ENCODE results near the gene MBLAC2.

The MBLAC2 gene

DNA sequence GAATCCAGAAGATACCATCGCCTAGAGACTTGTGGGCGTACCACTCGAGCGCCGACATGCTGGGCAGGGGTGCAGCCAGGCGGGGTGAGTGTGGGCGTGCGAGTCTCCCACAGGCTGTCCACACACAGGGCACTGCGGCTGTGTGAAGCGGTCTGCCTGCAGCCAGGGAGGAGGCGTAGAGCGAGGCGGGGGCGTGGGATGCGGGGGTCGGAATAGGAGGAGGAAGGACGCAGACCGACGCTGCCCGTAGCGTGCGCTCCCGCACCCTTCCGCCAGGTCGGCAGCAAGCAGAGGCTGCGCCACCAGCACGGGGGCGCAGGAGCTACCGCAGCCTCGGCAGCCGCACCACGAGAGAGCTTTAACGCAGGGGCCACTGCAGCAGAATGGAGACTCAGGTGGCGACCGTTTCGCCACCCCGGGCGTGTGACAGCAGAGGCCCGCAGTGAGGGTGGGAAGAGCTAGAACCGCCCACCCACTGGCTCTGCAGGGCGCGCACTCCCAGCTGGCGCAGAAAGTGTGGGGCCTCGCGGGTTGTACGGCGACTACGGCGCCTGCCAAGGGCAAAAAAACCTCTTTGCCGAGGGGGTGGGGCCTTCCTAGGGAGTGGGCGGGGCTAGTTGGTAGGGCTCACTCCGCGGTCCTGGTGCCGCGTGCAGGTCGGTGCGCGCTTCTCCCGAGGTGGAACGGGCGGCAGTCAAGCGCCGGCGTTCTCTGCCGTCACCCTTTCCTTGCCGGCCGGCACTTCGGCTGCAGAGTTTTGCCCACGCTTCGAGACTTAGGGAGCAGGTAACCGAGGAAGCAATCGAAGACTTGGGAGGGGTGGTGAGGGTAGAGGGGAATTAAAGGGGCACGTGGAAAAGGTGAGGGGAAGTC is at the start of gene MBLAC2, which contains the start of gene POLR3G:
Gene MBLAC2 (minus strand): TSS at position 537 of the 873 bp plus-strand sequence. CDS start 479 bp downstream, at position 58.
Gene POLR3G (plus strand): TSS at position 630 of the 873 bp plus-strand sequence. CDS start 10,704 bp downstream, outside the sequence.
- DNase-seq, result peak; percentile 52

DNA sequence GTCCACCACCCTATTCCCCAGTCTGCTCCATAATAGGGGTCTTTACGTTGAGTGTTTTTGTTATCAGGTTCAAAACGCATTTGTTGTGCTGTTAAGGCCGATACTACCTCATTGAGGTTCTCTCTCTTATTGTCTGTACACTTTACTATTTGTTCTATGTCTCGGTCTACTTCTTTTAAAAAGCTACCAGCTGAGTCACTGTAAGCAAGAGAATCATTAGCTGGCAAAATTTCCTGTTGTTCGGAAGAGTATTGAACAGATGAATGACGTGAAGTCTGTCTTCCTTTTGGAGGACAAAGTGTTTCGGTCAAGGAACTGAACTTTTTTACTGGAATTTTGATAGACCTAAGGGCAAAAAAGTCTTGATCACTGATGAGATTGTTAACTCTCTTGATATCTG is 44.5 kb upstream of the MBLAC2 start:
- no peak for DNase-seq

DNA sequence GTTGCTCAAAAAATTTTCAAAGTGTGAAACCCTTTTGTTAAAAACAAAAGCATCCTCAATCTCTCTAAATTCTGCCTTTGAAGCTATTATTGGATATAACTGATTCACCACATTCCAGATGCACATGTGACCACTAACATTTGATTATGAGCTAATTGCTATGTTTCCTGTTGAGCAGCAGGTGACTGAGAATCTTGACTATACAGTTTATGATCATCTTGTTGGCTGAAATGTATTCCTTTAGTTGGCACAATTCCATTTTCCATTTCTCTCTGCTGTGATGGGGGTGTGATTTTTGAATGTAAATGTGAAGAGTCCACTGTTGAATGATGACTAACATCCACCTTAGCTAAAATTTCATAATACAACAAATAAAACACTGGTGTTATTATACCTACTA is 44.1 kb upstream of the MBLAC2 start:
- DNase-seq, result no peak

DNA sequence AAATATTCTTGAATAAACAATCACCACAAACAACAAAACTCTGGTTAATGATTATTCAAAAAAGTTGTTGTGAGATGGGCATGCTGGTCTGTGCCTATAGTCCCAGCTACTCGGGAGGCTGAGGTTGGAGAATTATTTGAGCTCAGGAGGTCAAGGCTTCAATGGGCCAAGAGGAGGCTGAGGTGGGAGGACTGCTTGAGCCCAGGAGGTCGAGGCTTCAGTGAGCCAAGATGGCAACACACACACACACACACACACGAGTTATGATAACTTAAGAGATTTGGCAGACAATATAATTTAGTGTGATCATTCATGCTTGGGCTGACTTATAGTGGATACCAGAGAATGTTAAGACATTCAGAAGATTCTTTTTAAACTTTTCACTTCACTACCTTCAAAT is 39.9 kb upstream of the MBLAC2 start:
- no peak for DNase-seq

DNA sequence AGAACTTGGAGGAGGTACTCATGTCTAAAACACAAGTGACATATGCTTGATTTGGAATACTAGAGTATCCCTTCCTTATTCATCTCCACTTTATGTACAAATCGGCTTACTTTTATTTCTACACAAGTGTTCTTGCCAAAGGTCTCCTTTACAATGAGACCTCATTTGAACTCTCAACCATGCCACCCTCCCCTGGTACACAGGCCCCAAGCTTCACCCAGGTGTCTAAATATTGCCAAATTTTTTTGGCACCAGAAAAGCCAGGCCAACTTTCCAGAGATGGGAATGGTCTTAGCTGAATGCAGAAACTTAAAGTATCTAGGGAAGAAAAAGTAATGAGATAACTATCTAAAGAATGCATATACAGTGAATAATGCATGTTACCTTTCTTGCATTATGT is 35.9 kb upstream of the MBLAC2 start:
- no peak for DNase-seq

DNA sequence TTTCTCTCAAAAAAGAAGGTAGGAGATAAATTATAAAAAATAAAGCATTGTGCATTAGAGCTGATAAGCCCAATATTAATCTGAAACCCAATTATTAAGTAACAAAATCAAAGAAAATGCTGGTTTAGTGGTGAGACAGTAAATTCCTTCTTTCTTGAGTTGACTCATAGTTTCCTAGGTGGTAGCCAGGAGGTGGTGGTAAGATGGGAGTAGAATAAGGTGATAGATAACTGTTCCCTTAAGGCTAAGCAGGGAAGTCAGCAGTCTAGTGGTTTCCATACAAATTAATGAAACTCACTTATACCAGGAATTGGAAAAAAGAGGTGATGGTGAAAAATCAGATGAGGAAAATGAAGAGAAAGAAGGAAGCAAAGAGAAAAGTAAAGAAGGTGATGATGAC is 31.6 kb upstream of the MBLAC2 start:
- DNase-seq, result no peak

DNA sequence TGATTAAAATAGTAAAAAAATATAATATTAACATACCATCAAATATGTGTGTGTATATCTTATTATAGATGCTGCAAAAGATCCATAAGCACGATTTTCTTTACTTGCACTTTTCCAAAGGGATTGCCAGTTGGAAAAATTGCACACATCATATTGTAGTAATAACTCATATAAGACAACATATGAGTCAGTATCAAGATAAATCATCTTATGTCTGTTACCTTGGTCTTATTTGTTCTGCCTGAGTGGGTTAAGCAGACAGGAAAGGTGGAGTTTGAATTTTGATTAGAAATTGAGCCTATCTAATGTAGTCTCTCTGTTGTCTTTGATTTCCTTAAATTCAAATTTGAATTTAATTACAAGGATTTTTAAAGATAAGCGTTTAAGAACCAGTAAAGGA is 30.2 kb upstream of the MBLAC2 start:
- DNase-seq, result no peak

DNA sequence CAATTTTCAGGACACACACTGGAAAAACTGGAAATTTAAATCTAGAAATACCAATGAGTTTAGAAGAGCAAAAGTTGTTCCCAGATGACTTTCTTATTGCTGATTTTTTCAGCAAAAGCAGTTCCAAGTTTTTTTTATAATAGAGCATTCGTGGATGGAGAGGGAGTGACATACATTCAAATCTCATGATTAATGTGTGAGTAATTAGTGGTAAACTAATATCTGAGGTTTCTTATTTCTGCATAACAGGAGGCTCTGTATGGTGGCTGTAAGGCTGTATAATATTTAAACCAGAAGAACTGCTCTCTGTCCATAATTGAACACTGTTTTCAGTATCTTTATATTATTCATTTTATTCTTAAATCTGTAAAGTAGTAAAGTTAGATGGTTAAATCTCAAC is 29.0 kb upstream of the MBLAC2 start:
- no peak for DNase-seq

DNA sequence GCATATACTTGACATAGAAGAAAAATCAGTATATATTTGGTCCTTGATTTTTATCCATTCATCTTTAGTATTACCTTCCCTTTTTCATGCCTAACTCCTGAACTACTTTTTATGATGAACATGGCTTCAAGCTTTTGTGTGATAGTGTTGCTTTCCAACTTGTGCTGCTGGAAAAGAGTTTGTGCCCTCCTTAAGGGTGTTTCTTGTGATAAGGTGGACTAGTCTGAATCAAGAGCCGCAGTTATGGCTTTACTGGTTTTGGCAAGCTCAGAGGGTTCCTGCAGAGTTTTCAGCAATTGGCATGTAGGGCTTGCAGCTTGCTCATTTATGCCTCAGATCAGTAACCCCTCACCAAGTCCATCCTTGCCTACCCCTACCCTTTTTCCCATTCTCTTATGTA is 20.6 kb upstream of the MBLAC2 start:
- no peak for DNase-seq

DNA sequence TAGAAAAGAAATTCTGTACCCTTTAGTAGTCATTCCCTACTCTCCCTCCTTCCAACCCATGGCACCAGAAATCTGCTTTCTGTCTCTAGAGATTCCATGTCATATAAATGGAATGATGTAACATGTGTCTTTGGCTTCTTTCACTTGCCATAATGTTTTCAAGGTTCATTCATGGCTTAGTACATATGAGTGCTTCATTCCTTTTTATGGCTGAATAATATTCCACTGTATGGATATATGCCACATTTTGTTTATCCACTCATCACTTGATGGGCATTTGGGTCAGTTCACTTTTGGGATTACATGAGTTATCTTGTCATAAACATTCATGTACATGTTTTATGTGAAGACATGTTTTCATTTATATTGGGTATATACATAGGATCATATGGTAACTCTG is 19.5 kb upstream of the MBLAC2 start:
- DNase-seq, result no peak

DNA sequence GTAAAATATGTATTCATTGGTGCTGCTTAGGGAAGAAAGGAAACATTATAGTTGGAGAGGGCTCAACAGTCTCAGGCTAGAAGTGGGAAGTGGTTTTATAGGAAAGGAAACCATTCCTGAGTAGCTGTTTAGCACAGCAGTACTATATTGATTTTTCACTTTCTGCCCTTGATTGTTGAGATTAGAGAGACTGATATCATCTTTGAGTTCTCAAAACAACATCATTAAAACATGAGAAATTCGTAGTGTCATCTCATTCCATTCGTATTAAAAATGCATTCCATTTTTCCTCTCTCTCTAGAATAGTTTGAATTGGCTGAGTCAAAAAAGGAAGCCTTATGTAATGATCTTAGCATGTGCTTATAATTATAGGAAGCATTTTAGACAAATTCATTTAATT is 14.2 kb upstream of the MBLAC2 start:
- DNase-seq, result no peak

DNA sequence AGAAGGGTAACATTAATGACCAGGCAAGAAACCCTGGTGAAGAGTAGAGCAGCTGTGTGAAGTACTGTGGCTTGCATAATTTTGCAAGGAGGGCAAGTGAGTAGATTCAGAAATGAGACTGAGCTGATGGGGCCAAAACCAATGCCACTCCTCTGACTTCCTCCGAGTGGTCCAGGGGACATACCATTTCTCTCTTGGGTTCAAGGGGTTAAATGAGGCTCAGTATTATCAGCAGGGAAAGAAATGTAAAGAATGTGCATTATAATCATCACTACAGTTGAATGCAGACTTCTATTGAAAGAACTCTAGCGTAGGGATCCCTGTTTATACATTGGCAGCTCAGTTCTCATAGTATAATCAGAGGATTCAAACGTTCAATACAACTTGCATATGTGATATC is 10.0 kb upstream of the MBLAC2 start:
- no peak for DNase-seq

DNA sequence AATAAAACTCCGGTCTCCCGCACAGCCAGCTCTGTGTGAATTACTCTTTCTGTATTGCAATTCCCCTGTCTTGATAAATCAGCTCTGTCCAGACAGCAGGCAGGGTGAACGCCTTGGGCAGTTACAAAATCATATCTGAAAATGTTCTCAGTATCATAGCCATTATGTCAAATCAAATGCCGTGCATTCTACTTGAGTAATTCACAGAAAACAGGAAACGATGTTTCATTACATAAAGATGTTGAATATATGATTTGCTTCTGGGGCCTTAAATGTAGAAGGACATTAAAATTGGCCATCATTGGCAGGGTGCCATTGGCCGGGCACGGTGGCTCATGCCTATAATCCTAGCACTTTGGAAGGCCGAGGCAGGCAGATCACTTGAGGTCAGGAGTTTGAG is 8.6 kb upstream of the MBLAC2 start:
- no peak for DNase-seq

DNA sequence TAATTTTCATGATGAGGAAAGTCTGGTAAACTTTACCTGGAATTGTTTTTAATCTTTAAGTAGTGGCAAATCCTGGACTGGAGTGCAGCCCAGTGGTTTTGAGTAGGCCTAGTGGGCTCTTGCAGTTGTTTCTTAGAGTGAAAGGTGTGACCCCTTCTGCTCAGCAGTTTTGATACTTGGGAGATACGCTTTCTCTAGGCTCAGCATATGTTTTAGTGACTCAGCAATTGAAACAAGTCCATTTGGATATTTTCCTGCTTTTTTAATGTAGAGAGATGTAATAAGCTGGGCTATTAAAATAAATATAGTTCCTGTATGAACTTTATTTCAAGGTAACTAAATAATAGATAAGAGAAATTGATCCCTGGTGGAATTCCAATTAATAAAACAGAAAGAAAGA is 6.1 kb upstream of the MBLAC2 start:
- no peak for DNase-seq

DNA sequence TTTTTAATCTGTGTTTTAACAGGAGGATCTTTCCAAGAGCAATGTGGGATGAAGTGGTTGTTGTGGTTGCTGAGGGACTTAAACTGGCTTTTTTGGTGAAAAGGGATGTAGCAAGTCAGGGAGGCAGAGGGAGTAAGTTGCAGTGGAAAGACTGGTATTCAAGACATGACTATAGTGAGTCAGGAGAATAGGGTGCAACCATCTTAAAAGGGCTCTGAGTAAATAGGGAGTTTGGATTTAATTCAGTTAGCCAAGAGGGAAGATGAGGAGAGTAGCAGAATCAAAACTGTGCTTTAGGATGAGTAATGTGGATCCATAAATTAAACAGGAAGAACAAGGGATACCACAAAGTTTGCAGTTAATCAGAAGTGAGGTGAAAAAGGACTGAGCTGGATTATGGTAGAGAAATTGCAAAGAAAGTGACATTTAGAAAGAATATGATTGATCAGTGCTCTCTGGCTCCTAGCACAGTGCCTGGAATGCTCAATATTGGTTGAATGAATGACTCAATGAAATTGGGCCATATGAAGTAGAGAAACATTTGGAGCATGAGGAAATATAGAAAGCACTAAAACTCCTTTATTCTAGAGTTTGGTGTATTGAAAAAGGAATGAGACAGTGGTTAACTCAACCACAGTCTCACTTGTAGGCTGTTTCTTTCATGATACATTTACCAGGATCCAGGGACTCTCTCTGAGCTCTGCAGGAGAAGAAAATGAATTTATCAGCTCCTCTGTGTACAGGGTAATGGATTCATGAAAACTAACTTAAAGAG is 5.2 kb upstream of the MBLAC2 start:
- no peak for DNase-seq

DNA sequence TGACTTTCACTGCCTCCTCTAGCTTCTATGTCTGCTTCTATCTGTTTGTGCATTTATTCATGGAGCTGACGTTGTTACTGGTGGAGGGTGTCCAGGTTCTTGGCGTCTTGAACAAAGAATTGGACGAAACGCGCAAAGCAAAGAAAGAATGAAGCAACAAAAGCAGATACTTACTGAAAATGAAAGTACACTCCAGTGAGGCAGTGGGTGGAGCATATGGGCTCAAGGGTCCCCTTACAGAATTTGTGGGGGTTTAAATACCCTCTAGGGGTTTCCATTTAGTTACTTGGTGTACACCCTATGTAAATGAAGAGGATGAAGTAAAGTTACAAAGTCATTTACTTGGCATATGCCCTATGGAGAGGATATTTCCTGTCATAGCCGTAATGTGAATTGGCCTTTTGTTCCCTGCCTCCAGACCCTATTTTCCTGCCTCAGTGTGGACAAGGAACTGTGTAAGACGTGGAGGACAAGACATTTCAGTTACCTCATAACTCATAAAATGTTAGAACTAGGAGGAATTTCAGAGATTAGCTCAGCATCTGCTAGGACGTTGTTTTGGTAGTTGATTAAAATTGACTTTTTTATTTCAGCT is 3.1 kb upstream of the MBLAC2 start:
- DNase-seq, result no peak

DNA sequence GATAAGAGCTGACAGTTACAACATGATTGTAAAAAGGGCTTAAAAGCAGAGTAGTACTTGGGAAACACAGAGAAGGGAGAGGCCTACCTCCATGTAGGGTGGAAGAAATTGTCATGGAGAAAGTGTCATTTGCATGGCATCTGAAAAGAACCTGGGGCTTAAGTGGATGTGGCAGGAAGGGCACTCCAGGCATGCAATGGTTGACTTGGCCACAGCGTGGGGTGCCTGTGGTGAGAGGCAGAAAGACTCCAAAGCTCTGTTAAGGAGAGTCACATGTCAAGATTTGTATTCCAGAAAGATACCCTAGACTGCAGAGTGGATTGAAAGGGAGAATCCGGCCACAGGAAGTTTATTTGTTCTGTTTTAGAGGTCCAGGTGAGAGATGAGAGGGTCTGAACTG is 2.5 kb upstream of the MBLAC2 start:
- DNase-seq, result peak; percentile 53

DNA sequence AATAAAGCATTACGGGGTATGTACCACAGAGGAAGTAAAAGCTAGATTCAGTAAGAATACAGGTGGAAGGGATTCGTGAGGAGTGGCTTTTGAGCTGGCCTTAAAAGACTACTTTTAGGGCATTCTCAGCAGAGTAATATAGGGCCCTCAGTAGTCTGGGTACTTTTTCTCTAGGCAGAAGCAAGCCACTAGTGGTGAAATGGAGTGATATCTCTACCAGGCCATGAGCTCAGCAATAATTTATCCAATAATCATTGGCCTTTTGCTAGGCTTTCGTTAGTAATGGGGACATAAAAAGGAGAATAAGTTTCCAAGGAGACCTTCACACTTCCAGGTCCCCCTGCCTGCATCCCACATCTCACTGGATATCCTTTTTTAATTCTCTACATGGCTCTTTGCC is 1.8 kb upstream of the MBLAC2 start:
- DNase-seq, result no peak

DNA sequence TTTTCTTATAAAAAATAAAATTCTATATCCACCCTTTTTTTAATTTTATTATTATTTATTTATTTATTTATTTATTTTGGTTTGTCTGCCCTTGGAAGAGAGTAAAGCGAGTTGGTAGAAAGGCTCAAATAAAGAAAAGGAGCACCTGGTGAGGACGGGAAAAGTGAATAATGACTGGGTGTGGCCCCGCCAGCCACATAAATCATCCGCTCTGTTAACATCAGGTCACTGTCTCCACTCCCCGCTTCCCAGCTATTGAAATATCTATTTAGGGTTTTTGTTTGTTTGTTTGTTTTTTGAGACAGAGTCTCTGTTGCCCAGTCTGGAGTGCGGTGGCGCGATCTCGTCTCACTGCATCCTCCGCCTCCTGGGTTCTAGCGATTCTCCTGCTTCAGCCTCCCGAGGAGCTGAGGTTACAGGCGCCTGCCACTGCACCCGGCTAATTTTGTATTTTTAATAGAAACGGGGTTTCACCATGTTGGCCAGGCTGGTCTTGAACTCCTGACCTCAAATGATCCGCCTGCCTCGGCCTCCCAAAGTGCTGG is 937 bp upstream of the MBLAC2 start:
- DNase-seq, result no peak

DNA sequence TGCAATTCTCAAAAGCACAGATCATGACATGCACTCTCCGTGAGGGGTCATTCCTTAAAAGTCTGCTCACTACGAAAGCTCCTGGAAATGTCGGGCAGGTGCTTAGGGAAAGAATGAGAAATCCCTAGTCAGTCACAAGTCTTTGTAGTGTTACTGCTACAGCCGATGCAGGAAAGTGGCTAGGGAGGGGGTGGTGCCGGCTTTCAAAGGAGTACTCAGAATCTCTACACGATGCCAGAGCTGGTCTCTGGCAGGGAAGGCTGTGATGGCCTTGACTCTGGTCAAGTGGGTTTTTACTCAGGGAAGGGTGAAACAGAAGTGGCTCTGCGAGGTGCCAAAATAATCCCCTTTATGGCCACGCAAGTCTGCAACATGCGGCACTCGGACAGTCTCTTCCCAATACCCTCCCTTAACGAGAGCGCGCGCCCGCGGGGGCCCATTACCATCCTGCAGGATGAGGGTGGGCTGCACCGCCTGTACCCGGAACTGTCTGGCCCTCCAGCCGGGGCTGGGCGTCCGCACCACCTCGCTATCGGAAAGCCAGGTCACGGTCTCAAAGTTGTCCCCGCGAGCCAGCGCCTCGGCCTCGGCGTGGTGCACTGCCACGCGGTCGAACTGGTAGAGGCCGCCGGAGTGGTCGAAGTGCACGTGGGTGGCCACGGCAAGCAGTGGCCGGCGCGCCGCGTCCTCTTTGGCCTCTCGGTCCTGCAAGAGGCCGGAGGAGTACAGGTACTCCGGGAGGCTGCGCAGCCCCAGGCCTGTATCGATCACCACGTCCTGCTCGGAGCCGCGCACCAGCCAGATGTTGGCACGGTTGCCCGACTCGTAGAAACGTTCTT is 956 bp downstream of the MBLAC2 start:
- no peak for DNase-seq

DNA sequence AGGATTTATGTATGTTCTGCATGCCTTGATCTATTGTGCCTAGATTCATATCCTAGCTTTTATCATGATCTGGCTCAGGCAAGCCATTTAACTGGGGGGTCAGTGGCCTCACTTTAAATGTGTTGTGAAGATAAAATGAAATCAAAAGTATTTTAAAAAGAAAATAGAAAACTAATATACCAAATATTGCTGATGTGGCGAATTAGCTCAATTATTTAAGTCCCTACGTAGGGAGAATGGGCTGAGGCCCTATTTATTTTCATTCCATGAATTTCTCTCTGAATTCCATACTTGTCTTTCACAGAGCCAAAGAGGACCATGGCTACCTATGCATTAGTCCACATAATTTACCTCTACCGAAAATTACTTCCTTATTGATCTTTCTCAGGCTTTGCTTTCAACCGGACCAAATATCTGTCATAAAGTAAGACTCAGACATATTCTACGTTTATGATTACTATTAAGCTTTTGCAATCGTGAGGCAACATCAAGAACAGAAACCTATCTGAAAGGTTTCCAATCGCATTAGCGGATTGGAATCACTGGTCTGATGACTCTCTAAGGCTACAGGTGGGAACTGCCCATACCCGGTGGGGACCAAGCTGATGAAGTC is 1.7 kb downstream of the MBLAC2 start:
- DNase-seq, result no peak

DNA sequence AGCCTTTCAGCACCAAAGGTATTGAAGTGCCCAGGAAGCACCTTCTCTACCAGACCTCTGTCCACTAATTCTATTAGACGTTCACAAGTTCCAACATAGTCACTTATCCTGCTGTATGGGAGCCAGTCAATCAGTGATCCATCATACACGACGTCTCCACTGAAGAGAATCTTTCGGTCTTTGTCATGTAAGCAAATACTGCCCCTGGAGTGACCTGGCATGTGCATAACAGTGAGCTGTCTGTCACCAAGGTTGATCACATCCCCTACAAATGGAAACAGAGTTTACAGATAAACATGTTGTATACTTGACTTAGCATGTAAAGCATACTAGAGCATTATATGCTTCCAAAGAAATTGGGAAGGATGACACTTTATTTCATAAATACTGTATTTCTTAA is 13.3 kb downstream of the MBLAC2 start:
- no peak for DNase-seq

Data from NCI-H187 treated with DMSO at 0.1 percent for 48 hours (cell line).